ENCODE data around the gene ACTC1.

- TF ChIP-seq ZNF274 (IDR thresholded peaks at IDR 0.05; ENCODE audit: insufficient read depth, insufficient read length), result no peak
- TF ChIP-seq, protein P1, sequence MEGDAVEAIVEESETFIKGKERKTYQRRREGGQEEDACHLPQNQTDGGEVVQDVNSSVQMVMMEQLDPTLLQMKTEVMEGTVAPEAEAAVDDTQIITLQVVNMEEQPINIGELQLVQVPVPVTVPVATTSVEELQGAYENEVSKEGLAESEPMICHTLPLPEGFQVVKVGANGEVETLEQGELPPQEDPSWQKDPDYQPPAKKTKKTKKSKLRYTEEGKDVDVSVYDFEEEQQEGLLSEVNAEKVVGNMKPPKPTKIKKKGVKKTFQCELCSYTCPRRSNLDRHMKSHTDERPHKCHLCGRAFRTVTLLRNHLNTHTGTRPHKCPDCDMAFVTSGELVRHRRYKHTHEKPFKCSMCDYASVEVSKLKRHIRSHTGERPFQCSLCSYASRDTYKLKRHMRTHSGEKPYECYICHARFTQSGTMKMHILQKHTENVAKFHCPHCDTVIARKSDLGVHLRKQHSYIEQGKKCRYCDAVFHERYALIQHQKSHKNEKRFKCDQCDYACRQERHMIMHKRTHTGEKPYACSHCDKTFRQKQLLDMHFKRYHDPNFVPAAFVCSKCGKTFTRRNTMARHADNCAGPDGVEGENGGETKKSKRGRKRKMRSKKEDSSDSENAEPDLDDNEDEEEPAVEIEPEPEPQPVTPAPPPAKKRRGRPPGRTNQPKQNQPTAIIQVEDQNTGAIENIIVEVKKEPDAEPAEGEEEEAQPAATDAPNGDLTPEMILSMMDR (IDR thresholded peaks at IDR 0.05 in 2 of 3, conservative IDR thresholded peaks at IDR 0.05 in 1 of 3; ENCODE audit: control insufficient read depth in 2 of 3, extremely low read depth in 1 of 3, insufficient read depth in 1 of 3, low read depth in 3 of 3, low read length in 3 of 3), result no peak
- TF ChIP-seq, protein P2, sequence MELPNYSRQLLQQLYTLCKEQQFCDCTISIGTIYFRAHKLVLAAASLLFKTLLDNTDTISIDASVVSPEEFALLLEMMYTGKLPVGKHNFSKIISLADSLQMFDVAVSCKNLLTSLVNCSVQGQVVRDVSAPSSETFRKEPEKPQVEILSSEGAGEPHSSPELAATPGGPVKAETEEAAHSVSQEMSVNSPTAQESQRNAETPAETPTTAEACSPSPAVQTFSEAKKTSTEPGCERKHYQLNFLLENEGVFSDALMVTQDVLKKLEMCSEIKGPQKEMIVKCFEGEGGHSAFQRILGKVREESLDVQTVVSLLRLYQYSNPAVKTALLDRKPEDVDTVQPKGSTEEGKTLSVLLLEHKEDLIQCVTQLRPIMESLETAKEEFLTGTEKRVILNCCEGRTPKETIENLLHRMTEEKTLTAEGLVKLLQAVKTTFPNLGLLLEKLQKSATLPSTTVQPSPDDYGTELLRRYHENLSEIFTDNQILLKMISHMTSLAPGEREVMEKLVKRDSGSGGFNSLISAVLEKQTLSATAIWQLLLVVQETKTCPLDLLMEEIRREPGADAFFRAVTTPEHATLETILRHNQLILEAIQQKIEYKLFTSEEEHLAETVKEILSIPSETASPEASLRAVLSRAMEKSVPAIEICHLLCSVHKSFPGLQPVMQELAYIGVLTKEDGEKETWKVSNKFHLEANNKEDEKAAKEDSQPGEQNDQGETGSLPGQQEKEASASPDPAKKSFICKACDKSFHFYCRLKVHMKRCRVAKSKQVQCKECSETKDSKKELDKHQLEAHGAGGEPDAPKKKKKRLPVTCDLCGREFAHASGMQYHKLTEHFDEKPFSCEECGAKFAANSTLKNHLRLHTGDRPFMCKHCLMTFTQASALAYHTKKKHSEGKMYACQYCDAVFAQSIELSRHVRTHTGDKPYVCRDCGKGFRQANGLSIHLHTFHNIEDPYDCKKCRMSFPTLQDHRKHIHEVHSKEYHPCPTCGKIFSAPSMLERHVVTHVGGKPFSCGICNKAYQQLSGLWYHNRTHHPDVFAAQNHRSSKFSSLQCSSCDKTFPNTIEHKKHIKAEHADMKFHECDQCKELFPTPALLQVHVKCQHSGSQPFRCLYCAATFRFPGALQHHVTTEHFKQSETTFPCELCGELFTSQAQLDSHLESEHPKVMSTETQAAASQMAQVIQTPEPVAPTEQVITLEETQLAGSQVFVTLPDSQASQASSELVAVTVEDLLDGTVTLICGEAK (IDR thresholded peaks at IDR 0.05; ENCODE audit: borderline replicate concordance), result no peak
- no peak for TF ChIP-seq TCF12 (IDR thresholded peaks at IDR 0.05; ENCODE audit: low read depth, low read length)
- TF ChIP-seq CBFB (IDR thresholded peaks at IDR 0.05; ENCODE audit: low read depth), result no peak
- TF ChIP-seq GATAD2B (conservative IDR thresholded peaks at IDR 0.05; ENCODE audit: low read depth), result no peak
- no peak for TF ChIP-seq EP300 (IDR thresholded peaks at IDR 0.05; ENCODE audit: borderline replicate concordance in 1 of 2, control insufficient read depth in 1 of 2, low read depth in 2 of 2, low read length in 2 of 2)
- no peak for TF ChIP-seq RAD21 (IDR thresholded peaks at IDR 0.05; ENCODE audit: insufficient read depth, low read depth, low read length)
- TF ChIP-seq CREB1 (IDR thresholded peaks at IDR 0.05; ENCODE audit: low read depth), result no peak
- no peak for TF ChIP-seq ETV6 (conservative IDR thresholded peaks at IDR 0.05 in 1 of 2, IDR thresholded peaks at IDR 0.05 in 1 of 2; ENCODE audit: borderline replicate concordance in 1 of 2, low read depth in 1 of 2)
- TF ChIP-seq, protein P3, sequence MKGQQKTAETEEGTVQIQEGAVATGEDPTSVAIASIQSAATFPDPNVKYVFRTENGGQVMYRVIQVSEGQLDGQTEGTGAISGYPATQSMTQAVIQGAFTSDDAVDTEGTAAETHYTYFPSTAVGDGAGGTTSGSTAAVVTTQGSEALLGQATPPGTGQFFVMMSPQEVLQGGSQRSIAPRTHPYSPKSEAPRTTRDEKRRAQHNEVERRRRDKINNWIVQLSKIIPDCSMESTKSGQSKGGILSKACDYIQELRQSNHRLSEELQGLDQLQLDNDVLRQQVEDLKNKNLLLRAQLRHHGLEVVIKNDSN (IDR thresholded peaks at IDR 0.05; ENCODE audit: borderline replicate concordance, extremely low read length, insufficient read depth, low read depth, low read length), result no peak
- TF ChIP-seq TARDBP (IDR thresholded peaks at IDR 0.05; ENCODE audit: borderline replicate concordance), result no peak
- TF ChIP-seq E2F8 (IDR thresholded peaks at IDR 0.05; ENCODE audit: low read depth, partially characterized antibody), result no peak
Observed at GRCh38 chr15:34755419-34755773, 40.0 kb downstream of the ACTC1 start.

All from GM12878 (cell line).